Mucosa of descending colon (tissue), 3 donors: ENCODE data around the gene ZIC4. TPM values are rescaled to one million over a fixed set of nuclear protein-coding genes. Genes with fewer than 3 reads are reported as not detected.

Source experiments
- ATAC-seq: fragments of 200-7000 bp; cut with Tn5 transposase; one replicate; pipeline ENCODE4 v1.9.1; 2020; ENCODE audit warnings: mild to moderate bottlenecking, moderate library complexity
- DNase-seq, 3 donors: peaks; one replicate each; pipeline ENCODE4 v3.0.0-alpha.2; 2020
- H3K36me3 ChIP-seq: fragments of 200-600 bp; one replicate; pipeline ENCODE4 v1.8.0; 2021; ENCODE audit warnings: low read depth, mild to moderate bottlenecking
- H3K4me1 ChIP-seq: fragments of 200-600 bp; one replicate; pipeline ENCODE4 v1.8.0; 2021; ENCODE audit warnings: low read depth, mild to moderate bottlenecking
- H3K4me3 ChIP-seq: fragments of 200-600 bp; one replicate; pipeline ENCODE4 v1.8.0; 2021; ENCODE audit warnings: mild to moderate bottlenecking
- H3K9me3 ChIP-seq: fragments of 200-600 bp; one replicate; pipeline ENCODE4 v1.8.0; 2021; ENCODE audit warnings: mild to moderate bottlenecking
- intact Hi-C, 2 donors: fragments of 100-400 bp; cut with DNase I in 1 of 2; cut with micrococcal nuclease in 1 of 2; formaldehyde crosslinking; loops; one replicate each; pipeline versions ENCODE4 v1.11.0 to v1.11.1; 2022; cut with DNase I, micrococcal nuclease
- long read RNA-seq, 2 donors: library from polyadenylated mRNA; unstranded; transcript quantifications; one replicate each; pipeline ENCODE4 v2.0.0, GENCODE V29; 2019 to 2021
- total RNA-seq, 3 donors: library from RNA; stranded (reverse); fragmentation: NEBNext Ultra II Directional in 2 of 3; extraction: Animal tissue kit (Norgen Biotek cat#: 25700) in 2 of 3; gene quantifications; one replicate each; pipeline versions ENCODE4 v1.2.1 to v1.2.4, GENCODE V29; 2021 to 2023
- TF ChIP-seq, protein P1 (sequence below): fragments of 200-600 bp; IDR thresholded peaks from one replicate; pipeline ENCODE4 v1.8.0; 2022; ENCODE audit warnings: antibody characterized with exemption, mild to moderate bottlenecking
- donor health status: DM: no; HTN: no; CAD: no; lungs with moderate emphysema.
- donor health status: DM: no; HTN: no; CAD: no.
- donor health status: DM: no; HTN: yes; CAD: no.

ZIC4 gene
- total RNA-seq: not detected
- long read RNA-seq, donor 1: 0 reads
- long read RNA-seq, donor 2: 0 reads

DNA sequence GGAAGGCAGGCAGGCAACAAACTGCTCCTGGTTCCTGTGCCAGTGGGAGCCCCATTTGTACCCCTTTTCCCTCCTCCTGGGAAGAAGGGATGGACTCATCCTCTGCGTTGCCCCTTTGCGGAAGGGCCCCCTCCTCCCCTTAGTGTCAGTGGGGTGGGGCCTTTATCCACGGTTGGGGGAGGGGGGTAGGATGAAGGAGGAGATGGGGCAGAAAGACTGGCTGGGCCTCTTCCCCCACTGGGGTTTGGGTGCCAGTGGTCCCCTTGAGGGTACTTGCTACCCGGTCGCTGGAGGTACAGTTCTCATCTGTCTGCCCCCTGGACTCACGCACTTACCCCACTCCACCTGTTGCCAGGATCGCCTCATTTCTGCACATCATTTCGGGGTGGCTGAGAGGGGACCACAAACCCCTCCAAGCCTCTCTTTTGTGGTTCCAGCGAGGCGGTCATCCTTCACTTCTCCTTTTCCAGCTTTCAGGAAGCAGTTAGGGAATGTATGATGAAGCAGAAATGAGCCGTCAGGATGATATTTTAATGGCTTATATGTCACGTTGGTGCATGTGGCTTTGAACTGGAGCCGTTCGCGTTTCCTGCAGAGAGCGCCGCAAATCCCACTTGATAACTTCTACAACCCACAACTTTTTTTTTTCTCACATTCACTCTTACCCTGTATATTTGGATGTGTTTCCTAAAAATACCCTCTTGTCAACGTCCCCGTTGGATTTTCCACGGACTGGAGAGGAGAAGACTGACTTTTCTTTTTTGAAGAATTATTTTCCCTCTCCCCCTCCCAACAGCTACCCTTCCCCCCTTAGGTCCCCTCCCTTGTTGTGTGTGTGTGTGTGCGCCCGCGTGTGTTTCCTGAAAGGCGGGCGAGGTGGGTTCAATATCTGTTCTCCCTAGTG lies at the start of gene ZIC4:
Gene ZIC4, minus strand, starts transcription at position 516 of the 904 bp plus-strand sequence. CDS start 3,746 bp downstream, outside the sequence.
- intact Hi-C loops: no loop called here
- Histone ChIP-seq H3K4me3 (no peak within 1 kb of the TSS), H3K4me1 (peaks cover 7% of the 10 kb centered on the region), H3K9me3 (no peaks in the 10 kb centered on the region), H3K36me3 (no peaks in the 10 kb centered on the region)
- DNase-seq: no peak
- no peak for ATAC-seq
- TF ChIP-seq, protein P1, sequence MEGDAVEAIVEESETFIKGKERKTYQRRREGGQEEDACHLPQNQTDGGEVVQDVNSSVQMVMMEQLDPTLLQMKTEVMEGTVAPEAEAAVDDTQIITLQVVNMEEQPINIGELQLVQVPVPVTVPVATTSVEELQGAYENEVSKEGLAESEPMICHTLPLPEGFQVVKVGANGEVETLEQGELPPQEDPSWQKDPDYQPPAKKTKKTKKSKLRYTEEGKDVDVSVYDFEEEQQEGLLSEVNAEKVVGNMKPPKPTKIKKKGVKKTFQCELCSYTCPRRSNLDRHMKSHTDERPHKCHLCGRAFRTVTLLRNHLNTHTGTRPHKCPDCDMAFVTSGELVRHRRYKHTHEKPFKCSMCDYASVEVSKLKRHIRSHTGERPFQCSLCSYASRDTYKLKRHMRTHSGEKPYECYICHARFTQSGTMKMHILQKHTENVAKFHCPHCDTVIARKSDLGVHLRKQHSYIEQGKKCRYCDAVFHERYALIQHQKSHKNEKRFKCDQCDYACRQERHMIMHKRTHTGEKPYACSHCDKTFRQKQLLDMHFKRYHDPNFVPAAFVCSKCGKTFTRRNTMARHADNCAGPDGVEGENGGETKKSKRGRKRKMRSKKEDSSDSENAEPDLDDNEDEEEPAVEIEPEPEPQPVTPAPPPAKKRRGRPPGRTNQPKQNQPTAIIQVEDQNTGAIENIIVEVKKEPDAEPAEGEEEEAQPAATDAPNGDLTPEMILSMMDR: no peak

DNA sequence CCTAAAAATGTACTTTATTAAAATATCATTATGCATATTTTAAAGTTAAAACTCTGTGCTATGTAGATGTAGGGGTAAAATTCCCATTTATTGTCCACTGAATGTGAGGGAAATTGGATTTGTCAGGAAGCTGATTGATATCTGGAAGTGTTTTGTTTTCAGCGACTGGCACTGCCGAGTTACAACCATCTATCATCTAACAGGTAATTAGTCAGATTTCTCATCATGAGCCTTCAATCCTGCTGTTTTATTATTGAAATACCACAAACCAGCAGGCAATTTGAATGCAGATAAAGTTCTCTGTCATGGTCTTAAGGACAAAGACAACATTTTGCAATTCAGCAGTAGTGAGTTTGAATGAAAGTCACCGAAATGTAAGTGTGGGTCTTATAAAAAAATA lies 43.3 kb upstream of the ZIC4 start:
- Histone ChIP-seq H3K9me3 (no peaks in the 10 kb centered on the region), H3K4me1 (no peaks in the 10 kb centered on the region), H3K36me3 (no peaks in the 10 kb centered on the region), H3K4me3 (no peak overlapping the region)
- intact Hi-C loops: no loop called here
- TF ChIP-seq, protein P1: no peak
- DNase-seq: no peak
- no peak for ATAC-seq

DNA sequence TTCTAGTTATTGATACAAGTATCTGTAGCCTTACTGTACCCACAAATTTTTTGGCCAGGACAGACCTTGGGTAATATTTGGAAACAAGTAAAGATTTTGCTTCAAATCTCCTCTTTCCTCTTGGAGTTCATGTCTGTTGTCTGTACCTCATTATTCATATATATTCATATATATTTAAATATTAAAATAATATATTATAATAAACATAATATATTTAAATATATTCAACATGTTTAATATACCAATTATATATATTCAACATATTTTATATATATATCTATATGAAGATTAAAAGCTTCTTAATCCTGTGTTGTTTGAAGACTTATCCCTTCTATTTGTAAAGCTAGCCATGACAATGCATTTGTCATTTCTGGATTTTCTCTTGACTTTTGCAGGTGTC lies 40.9 kb upstream of the ZIC4 start:
- ATAC-seq (no peak), DNase-seq (no peak)
- TF ChIP-seq, protein P1: no peak
- Histone ChIP-seq H3K4me3 (no peak overlapping the region), H3K4me1 (no peaks in the 10 kb centered on the region), H3K36me3 (no peaks in the 10 kb centered on the region), H3K9me3 (no peaks in the 10 kb centered on the region)
- intact Hi-C loops: no loop called here

- TF ChIP-seq, protein P1: no peak
- ATAC-seq (no peak), DNase-seq (no peak)
- intact Hi-C loops: no loop called here
- Histone ChIP-seq H3K4me3 (no peak overlapping the region), H3K9me3 (no peaks in the 10 kb centered on the region), H3K36me3 (no peaks in the 10 kb centered on the region), H3K4me1 (no peaks in the 10 kb centered on the region)
Observed at GRCh38 chr3:147431751-147432150, 25.4 kb upstream of the ZIC4 start.

- H3K4me3 ChIP-seq: no peak overlapping the region
- intact Hi-C loops: no loop called here
- no peaks in the 10 kb centered on the region for H3K4me1 ChIP-seq
- no peak for ATAC-seq
- no peaks in the 10 kb centered on the region for H3K9me3 ChIP-seq
- no peaks in the 10 kb centered on the region for H3K36me3 ChIP-seq
- TF ChIP-seq, protein P1: no peak
- DNase-seq: no peak
Observed at GRCh38 chr3:147428754-147429153, 22.4 kb upstream of the ZIC4 start.
